WTC11 (cell line): ENCODE measurements around the gene ZSCAN29.

Experiments
- CREM ChIP-seq: sonication (generic); formaldehyde crosslinking; IDR thresholded peaks from 2 replicates; pipeline ENCODE4 v1.8.1; 2022; ENCODE audit warnings: mild to moderate bottlenecking, missing genetic modification reagents, moderate library complexity
- CTCF ChIP-seq: fragments of 200-600 bp; IDR thresholded peaks from 2 replicates; pipeline ENCODE4 v1.8.0; 2022; ENCODE audit warnings: antibody characterized with exemption
- E2F5 ChIP-seq: sonication (generic); formaldehyde crosslinking; IDR thresholded peaks from 2 replicates; pipeline ENCODE4 v1.8.1; 2022; ENCODE audit warnings: mild to moderate bottlenecking, moderate library complexity, missing genetic modification reagents
- MAX ChIP-seq: sonication (generic); formaldehyde crosslinking; IDR thresholded peaks from 2 replicates; pipeline ENCODE4 v1.8.0; 2022; ENCODE audit warnings: mild to moderate bottlenecking, missing genetic modification reagents
- NR2C2 ChIP-seq: sonication (generic); formaldehyde crosslinking; IDR thresholded peaks from 2 replicates; pipeline ENCODE4 v1.8.0; 2022; ENCODE audit warnings: mild to moderate bottlenecking, missing genetic modification reagents
- PRDM15 ChIP-seq: sonication (generic); formaldehyde crosslinking; IDR thresholded peaks from 2 replicates; pipeline ENCODE4 v1.8.0; 2022; ENCODE audit warnings: missing genetic modification reagents
- ZNF317 ChIP-seq: sonication (generic); formaldehyde crosslinking; IDR thresholded peaks from 2 replicates; pipeline ENCODE4 v1.8.1; 2023; ENCODE audit warnings: low read depth, mild to moderate bottlenecking, moderate library complexity, missing genetic modification reagents, borderline replicate concordance

GRCh38 chr15:43420435-43420834 lies 49.6 kb upstream of the ZSCAN29 start:
- TF ChIP-seq CTCF, result no peak
- no peak for TF ChIP-seq MAX (CRISPR knock-in tag)
- TF ChIP-seq E2F5, result no peak
- TF ChIP-seq NR2C2 (CRISPR knock-in tag), result no peak
- no peak for TF ChIP-seq PRDM15 (CRISPR knock-in tag)
- no peak for TF ChIP-seq CREM
- TF ChIP-seq ZNF317 (CRISPR knock-in tag), result no peak
